ENCODE results near the gene RRP15.
A peak's percentile ranks its signal among the peaks of the same experiment; 100 is the strongest.

DNA sequence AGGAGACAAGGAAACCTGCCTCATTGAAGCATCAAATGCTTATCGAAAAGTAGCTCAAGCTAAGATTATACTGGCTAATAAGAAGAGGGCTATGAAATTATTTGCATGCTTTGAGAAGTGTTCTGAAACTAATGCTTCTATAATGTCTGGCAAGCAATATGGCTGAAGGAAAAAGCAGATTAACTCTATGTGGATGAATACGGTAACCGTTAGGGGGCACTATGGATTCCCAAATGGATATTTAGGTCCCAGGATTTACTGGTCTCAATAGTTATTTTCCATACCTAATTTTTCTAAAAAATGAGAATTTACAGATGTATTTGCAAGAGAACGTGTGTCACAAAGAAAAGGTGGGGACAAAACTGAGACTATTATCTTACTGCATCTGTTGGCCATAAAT lies 34.6 kb upstream of the RRP15 start:
- TF ChIP-seq, protein P1, sequence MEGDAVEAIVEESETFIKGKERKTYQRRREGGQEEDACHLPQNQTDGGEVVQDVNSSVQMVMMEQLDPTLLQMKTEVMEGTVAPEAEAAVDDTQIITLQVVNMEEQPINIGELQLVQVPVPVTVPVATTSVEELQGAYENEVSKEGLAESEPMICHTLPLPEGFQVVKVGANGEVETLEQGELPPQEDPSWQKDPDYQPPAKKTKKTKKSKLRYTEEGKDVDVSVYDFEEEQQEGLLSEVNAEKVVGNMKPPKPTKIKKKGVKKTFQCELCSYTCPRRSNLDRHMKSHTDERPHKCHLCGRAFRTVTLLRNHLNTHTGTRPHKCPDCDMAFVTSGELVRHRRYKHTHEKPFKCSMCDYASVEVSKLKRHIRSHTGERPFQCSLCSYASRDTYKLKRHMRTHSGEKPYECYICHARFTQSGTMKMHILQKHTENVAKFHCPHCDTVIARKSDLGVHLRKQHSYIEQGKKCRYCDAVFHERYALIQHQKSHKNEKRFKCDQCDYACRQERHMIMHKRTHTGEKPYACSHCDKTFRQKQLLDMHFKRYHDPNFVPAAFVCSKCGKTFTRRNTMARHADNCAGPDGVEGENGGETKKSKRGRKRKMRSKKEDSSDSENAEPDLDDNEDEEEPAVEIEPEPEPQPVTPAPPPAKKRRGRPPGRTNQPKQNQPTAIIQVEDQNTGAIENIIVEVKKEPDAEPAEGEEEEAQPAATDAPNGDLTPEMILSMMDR (IDR thresholded peaks at IDR 0.05): peak; percentile 43
- TF ChIP-seq EZH2 (IDR thresholded peaks at IDR 0.05) (no peak), EZH2phosphoT487 (IDR thresholded peaks at IDR 0.05) (no peak)

Data from neural progenitor cell (in vitro differentiated cells).